CD14-positive monocyte (primary cell): ENCODE results near the gene DIDO1. TPM values are rescaled to one million over a fixed set of nuclear protein-coding genes. Genes with fewer than 3 reads are reported as not detected.

Source experiments
- DNase-seq, 3 donors: peaks; one replicate each; pipeline ENCODE4 v3.0.0-alpha.2; 2011 to 2022
- H2AFZ ChIP-seq: 2 replicates; pipeline ENCODE4 v1.6.0; 2012; ENCODE audit warnings: mild to moderate bottlenecking, low read depth, low read length, inconsistent platforms; ENCODE audit not compliant: insufficient read depth, poor library complexity, severe bottlenecking
- H3K27ac ChIP-seq, 2 donors: 1 replicate in 1 of 2; 2 replicates in 1 of 2; pipeline ENCODE4 v1.5.1; 2012 to 2013; ENCODE audit warnings: low read length in 2 of 2, control low read depth in 1 of 2, inconsistent platforms in 1 of 2, low read depth in 1 of 2, mild to moderate bottlenecking in 1 of 2
- H3K27me3 ChIP-seq, 2 donors: one replicate each; pipeline versions ENCODE4 v1.6.0 to v1.6.1; 2011 to 2013; ENCODE audit warnings: low read length in 2 of 2; ENCODE audit not compliant: control insufficient read depth in 2 of 2, insufficient read depth in 2 of 2
- H3K36me3 ChIP-seq, 2 donors: replicated peaks in 1 of 2; 1 replicate in 1 of 2; 2 replicates in 1 of 2; pipeline versions ENCODE4 v1.5.1 to v1.6.1; 2012 to 2013; ENCODE audit warnings: low read length in 2 of 2, control low read depth in 1 of 2, inconsistent platforms in 1 of 2, mild to moderate bottlenecking in 1 of 2; ENCODE audit not compliant: insufficient read depth in 2 of 2, control insufficient read depth in 1 of 2
- H3K4me1 ChIP-seq, 2 donors: 1 replicate in 1 of 2; 2 replicates in 1 of 2; pipeline versions ENCODE4 v1.5.1 to v1.6.1; 2012 to 2013; ENCODE audit warnings: low read length in 2 of 2, control low read depth in 1 of 2, inconsistent platforms in 1 of 2, mild to moderate bottlenecking in 1 of 2, moderate library complexity in 1 of 2; ENCODE audit not compliant: insufficient read depth in 2 of 2, control insufficient read depth in 1 of 2
- H3K4me2 ChIP-seq: replicated peaks from 2 replicates; pipeline ENCODE3; 2012; ENCODE audit warnings: low read length, moderate library complexity, mild to moderate bottlenecking; ENCODE audit not compliant: poor library complexity, severe bottlenecking; ENCODE audit errors: extremely low read depth
- H3K4me3 ChIP-seq, 3 experiments: fragments of 200-600 bp in 1 of 3; sonication (generic) in 1 of 3; replicated peaks in 1 of 3; 1 replicate in 2 of 3; 2 replicates in 1 of 3; pipeline ENCODE4 v1.5.1; 2011 to 2013; ENCODE audit warnings: low read length in 3 of 3, mild to moderate bottlenecking in 3 of 3, control low read depth in 2 of 3, low read depth in 2 of 3, inconsistent platforms in 1 of 3, moderate library complexity in 1 of 3
- H3K79me2 ChIP-seq: 2 replicates; pipeline ENCODE4 v1.6.0; 2012; ENCODE audit warnings: mild to moderate bottlenecking, control low read depth, inconsistent platforms, low read length, moderate library complexity; ENCODE audit not compliant: insufficient read depth
- H3K9ac ChIP-seq: 2 replicates; pipeline ENCODE4 v1.6.0; 2017; ENCODE audit warnings: low read length, mild to moderate bottlenecking; ENCODE audit not compliant: insufficient read depth, poor library complexity, severe bottlenecking
- H3K9me3 ChIP-seq, 2 donors: replicated peaks in 1 of 2; 1 replicate in 1 of 2; 2 replicates in 1 of 2; pipeline versions ENCODE4 v1.5.1 to v1.6.1; 2012 to 2013; ENCODE audit warnings: low read length in 2 of 2, control low read depth in 1 of 2; ENCODE audit not compliant: control insufficient read depth in 1 of 2, insufficient read depth in 1 of 2
- H4K20me1 ChIP-seq: 2 replicates; pipeline ENCODE4 v1.6.0; 2012; ENCODE audit warnings: mild to moderate bottlenecking, low read length, control low read depth, moderate library complexity; ENCODE audit not compliant: insufficient read depth
- H3K27ac Mint-ChIP-seq, 7 donors: one replicate each; pipeline ENCODE4 v1.8.0; 2020; ENCODE audit warnings: mild to moderate bottlenecking in 7 of 7, mixed read lengths in 7 of 7, moderate library complexity in 6 of 7, inconsistent platforms in 2 of 7
- H3K27me3 Mint-ChIP-seq, 3 donors: one replicate each; pipeline ENCODE4 v1.8.0; 2021 to 2022; ENCODE audit warnings: low read depth in 3 of 3, mild to moderate bottlenecking in 3 of 3, mixed read lengths in 3 of 3, moderate library complexity in 3 of 3, inconsistent platforms in 1 of 3
- H3K36me3 Mint-ChIP-seq, 2 donors: one replicate each; pipeline ENCODE4 v1.8.0; 2020; ENCODE audit warnings: mixed read lengths in 2 of 2, inconsistent platforms in 1 of 2, mild to moderate bottlenecking in 1 of 2
- H3K4me1 Mint-ChIP-seq: one replicate; pipeline ENCODE4 v1.8.0; 2020; ENCODE audit warnings: mild to moderate bottlenecking, mixed read lengths
- H3K4me3 Mint-ChIP-seq, 2 donors: one replicate each; pipeline ENCODE4 v1.8.0; 2020; ENCODE audit warnings: mild to moderate bottlenecking in 2 of 2, mixed read lengths in 2 of 2, moderate library complexity in 1 of 2
- H3K9me3 Mint-ChIP-seq, 7 donors: one replicate each; pipeline ENCODE4 v1.8.0; 2020 to 2022; ENCODE audit warnings: mixed read lengths in 7 of 7, mild to moderate bottlenecking in 6 of 7, moderate library complexity in 6 of 7, inconsistent platforms in 2 of 7
- WGBS: methylation state at CpG from one replicate; pipeline ENCODE4 v1.1.5; 2013; ENCODE audit warnings: missing lambda C conversion rate; ENCODE audit not compliant: insufficient coverage; 5-methylcytosine and 5-hydroxymethylcytosine counted together
- intact Hi-C, 2 donors: fragments of 100-400 bp; cut with micrococcal nuclease; formaldehyde crosslinking; loops; one replicate each; pipeline versions ENCODE4 v1.15.0 to v1.15.1; 2023
- polyA plus RNA-seq, 3 donors: library from polyadenylated mRNA; depleted of rRNA in 1 of 3; unstranded in 2 of 3; stranded (reverse) in 1 of 3; fragments of 300-500 nt in 2 of 3; fragments of >200 nt in 1 of 3; fragmentation: Illumina TruSeq in 2 of 3; gene quantifications; 1 replicate in 2 of 3; 2 replicates in 1 of 3; pipeline ENCODE4 v1.2.3, GENCODE V29; 2012 to 2021
- TF ChIP-seq, protein P1 (sequence below): fragments of 200-600 bp; IDR thresholded peaks from one replicate; pipeline ENCODE4 v1.8.0; 2022; ENCODE audit warnings: antibody characterized with exemption, mild to moderate bottlenecking

DIDO1 gene
- polyA plus RNA-seq, 3 donors: 8.5 to 23.8 (median 12.9) TPM

DNA sequence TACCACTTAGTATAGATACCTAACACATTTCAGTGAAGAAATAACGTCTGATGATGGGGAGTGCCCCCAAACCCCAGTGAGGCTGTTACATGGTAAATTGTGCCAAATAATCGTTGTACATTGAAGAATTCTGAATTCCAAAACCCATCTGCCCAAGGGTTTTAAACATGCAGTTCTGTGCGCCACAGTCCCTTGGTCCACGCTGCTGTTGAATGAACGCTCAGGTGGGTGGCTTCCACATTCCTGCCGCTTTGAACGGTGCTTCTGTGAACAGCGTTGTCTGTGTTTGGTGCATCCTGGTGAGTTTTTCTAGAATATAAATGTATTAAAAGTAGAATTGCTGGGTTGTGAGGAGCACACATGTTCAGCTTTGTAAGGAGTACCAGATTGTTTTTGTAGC, 14.6 kb upstream of the DIDO1 start:
- Histone ChIP-seq H3K79me2 (peaks cover 80% of the 10 kb centered on the region), H3K4me2 (no peak overlapping the region), H3K27ac (peak overlapping the region in 1 of 2 donors; percentile 4), H3K9ac (no peak overlapping the region), H3K4me3 (no peak overlapping the region), H3K36me3 (peaks cover 47 to 55% of the 10 kb centered on the region in 2 donors), H3K9me3 (no peaks in the 10 kb centered on the region), H4K20me1 (peaks cover 28% of the 10 kb centered on the region), H3K4me1 (peaks cover 25 to 33% of the 10 kb centered on the region in 2 donors), H3K27me3 (no peaks in the 10 kb centered on the region), H2AFZ (no peak overlapping the region)
- Mint-ChIP-seq H3K4me1 (peaks cover 25% of the 10 kb centered on the region), H3K9me3 (no peaks in the 10 kb centered on the region), H3K27me3 (peaks cover 0 to 1% (median 0%) of the 10 kb centered on the region in 3 donors), H3K36me3 (peaks cover 46 to 53% of the 10 kb centered on the region in 2 donors), H3K27ac (no peak overlapping the region), H3K4me3 (no peak overlapping the region)
- DNase-seq: no peak
- WGBS: 92% methylated on average over 5 of the region's 8 CpGs
- TF ChIP-seq, protein P1, sequence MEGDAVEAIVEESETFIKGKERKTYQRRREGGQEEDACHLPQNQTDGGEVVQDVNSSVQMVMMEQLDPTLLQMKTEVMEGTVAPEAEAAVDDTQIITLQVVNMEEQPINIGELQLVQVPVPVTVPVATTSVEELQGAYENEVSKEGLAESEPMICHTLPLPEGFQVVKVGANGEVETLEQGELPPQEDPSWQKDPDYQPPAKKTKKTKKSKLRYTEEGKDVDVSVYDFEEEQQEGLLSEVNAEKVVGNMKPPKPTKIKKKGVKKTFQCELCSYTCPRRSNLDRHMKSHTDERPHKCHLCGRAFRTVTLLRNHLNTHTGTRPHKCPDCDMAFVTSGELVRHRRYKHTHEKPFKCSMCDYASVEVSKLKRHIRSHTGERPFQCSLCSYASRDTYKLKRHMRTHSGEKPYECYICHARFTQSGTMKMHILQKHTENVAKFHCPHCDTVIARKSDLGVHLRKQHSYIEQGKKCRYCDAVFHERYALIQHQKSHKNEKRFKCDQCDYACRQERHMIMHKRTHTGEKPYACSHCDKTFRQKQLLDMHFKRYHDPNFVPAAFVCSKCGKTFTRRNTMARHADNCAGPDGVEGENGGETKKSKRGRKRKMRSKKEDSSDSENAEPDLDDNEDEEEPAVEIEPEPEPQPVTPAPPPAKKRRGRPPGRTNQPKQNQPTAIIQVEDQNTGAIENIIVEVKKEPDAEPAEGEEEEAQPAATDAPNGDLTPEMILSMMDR: no peak
- intact Hi-C loops: no loop called here

DNA sequence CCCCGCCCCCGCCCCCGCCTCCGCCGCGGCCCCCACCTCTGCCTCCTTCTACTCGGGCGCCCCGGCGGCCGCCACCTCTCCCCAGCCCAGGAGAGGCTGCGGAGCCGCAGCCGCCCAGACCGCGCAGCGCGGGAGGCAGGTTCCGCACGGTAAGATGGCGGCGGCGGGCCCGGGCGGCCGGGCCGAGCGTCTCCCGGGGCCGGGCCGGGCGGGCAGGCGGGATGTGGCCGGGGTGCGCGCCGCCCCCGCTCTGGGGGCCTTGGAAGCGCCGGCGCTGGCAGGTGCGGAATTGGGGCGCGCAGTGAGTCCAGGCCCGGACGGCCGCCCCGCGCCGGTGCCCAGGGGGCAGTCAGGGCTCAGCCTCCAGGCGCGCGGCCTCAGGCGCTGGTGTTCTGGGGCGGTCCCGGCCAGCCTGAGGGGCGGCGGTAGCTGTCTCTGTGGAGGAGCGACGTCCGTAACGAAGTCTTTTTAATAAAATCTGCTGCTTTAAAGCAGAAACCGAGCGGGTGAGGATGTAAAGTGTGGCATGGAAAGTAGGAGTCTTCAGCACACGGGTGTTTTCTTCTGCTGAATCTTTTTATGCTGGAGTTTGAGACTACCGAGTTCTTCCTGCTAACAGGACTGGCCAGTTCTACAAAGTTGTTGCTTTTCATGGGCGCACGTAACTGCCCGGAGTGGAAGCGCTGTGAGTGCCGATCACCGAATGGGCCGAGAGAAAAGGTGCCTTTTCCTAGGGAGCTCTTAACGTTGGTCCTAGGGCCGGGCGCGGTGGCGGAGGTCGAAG, 12.0 kb upstream of the DIDO1 start, which contains the start of gene GID8:
Gene GID8, plus strand, starts transcription at position 43 of the 784 bp plus-strand sequence. CDS start 3,356 bp downstream, outside the sequence.
- peak within 1 kb of the TSS; percentile 89 to 96 (median 93) for H3K27ac Mint-ChIP-seq
- peaks cover 34 to 46% of the 10 kb centered on the region in 2 donors for H3K36me3 ChIP-seq
- TF ChIP-seq, protein P1: no peak
- H3K9me3 ChIP-seq: no peaks in the 10 kb centered on the region
- peak within 1 kb of the TSS; percentile 93 to 97 for H3K4me3 Mint-ChIP-seq
- no peaks in the 10 kb centered on the region for H3K9me3 Mint-ChIP-seq
- peaks cover 28% of the 10 kb centered on the region for H3K4me1 Mint-ChIP-seq
- peaks cover 0 to 1% (median 0%) of the 10 kb centered on the region in 3 donors for H3K27me3 Mint-ChIP-seq
- peak within 1 kb of the TSS; percentile 94 to 99 (median 97) for H3K4me3 ChIP-seq
- peak; percentile 18 to 42 (median 40) for DNase-seq
- intact Hi-C loops: loop anchor here (2.0 to 10.0 kb wide), 5 partner anchors 13 to 701 kb away; partner anchors contain the start of genes SLC17A9 (in 2 of the 2), ADRM1 (in 1 of the 2), OSBPL2 (in 1 of the 2) and YTHDF1 (in 1 of the 2)
- H3K4me1 ChIP-seq: peaks cover 27 to 36% of the 10 kb centered on the region in 2 donors
- no peaks in the 10 kb centered on the region for H3K27me3 ChIP-seq
- H3K36me3 Mint-ChIP-seq: peaks cover 22 to 27% of the 10 kb centered on the region in 2 donors
- under 1% methylated on average over 71 of the region's 79 CpGs for WGBS
- H3K79me2 ChIP-seq: peaks cover 96% of the 10 kb centered on the region
- H3K9ac ChIP-seq: peak within 1 kb of the TSS; percentile 87
- H4K20me1 ChIP-seq: peaks cover 39% of the 10 kb centered on the region
- peak within 1 kb of the TSS; percentile 96 for H3K4me2 ChIP-seq
- H3K27ac ChIP-seq: peak within 1 kb of the TSS; percentile 73 to 88
- peak within 1 kb of the TSS; percentile 98 for H2AFZ ChIP-seq
